Kidney epithelial cell (primary cell): ENCODE data around the gene AP4B1. TPM values are rescaled to one million over a fixed set of nuclear protein-coding genes. Genes with fewer than 3 reads are reported as not detected.

ENCODE experiments used
- DNase-seq: peaks from one replicate; pipeline ENCODE4 v3.0.0-alpha.2; 2010; ENCODE audit warnings: low read depth
- H3K27me3 ChIP-seq: 2 replicates; pipeline ENCODE4 v1.6.0; 2011; ENCODE audit warnings: low read length; ENCODE audit not compliant: control insufficient read depth, insufficient read depth
- H3K36me3 ChIP-seq: 2 replicates; pipeline ENCODE4 v1.5.1; 2011; ENCODE audit warnings: low read length; ENCODE audit not compliant: control insufficient read depth, insufficient read depth
- H3K4me3 ChIP-seq: 2 replicates; pipeline ENCODE4 v1.5.1; 2011; ENCODE audit warnings: low read depth, mild to moderate bottlenecking, control low read depth, low read length
- total RNA-seq: library from RNA; depleted of rRNA; stranded (reverse); fragments of >200 nt; gene quantifications from 2 replicates; pipeline ENCODE4 v1.2.3, GENCODE V29; 2015
- TF ChIP-seq, protein P1 (sequence below): IDR thresholded peaks from 2 replicates; pipeline ENCODE4 v1.5.1; 2011; ENCODE audit warnings: mild to moderate bottlenecking, moderate library complexity, low read length, control low read depth, inconsistent platforms; ENCODE audit not compliant: insufficient read depth, poor library complexity, severe bottlenecking

Gene AP4B1
- total RNA-seq, 1 donor from 2014 or later: 9.2 TPM

DNA sequence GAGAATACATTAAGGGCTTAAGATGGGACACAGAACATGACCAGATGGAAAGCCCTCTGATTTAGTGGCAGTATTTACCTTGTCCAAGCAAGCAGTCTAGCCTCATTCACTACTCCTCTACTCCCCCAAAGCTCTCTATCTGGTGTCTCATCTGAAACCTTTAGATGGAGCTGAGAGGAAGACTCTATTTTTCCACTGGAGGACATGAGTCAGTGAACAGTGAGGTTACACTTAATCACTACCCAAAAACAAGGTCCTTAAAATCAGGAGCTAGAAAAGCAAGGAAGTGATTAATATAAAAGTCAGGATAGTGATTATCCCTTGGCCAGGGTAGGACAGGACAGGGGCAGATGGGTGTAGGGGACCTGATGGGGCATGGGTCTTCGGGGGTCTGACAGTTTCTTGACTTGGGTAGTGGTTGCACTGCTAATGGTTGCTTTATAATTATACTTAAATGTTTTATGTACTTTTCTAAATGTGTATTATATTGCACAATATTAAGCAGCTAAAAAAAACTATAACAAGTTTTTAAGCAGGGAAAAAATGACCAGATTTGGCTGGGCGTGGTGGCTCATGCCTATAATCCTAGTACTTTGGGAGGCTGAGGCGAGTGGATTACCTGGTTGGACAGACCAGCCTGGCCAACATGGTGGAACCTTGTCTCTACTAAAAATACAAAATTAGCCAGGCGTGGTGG, 36.1 kb downstream of the AP4B1 start:
- no peaks in the 10 kb centered on the region for H3K36me3 ChIP-seq
- H3K4me3 ChIP-seq: no peak overlapping the region
- H3K27me3 ChIP-seq: no peaks in the 10 kb centered on the region
- DNase-seq: no peak
- TF ChIP-seq, protein P1, sequence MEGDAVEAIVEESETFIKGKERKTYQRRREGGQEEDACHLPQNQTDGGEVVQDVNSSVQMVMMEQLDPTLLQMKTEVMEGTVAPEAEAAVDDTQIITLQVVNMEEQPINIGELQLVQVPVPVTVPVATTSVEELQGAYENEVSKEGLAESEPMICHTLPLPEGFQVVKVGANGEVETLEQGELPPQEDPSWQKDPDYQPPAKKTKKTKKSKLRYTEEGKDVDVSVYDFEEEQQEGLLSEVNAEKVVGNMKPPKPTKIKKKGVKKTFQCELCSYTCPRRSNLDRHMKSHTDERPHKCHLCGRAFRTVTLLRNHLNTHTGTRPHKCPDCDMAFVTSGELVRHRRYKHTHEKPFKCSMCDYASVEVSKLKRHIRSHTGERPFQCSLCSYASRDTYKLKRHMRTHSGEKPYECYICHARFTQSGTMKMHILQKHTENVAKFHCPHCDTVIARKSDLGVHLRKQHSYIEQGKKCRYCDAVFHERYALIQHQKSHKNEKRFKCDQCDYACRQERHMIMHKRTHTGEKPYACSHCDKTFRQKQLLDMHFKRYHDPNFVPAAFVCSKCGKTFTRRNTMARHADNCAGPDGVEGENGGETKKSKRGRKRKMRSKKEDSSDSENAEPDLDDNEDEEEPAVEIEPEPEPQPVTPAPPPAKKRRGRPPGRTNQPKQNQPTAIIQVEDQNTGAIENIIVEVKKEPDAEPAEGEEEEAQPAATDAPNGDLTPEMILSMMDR: no peak

DNA sequence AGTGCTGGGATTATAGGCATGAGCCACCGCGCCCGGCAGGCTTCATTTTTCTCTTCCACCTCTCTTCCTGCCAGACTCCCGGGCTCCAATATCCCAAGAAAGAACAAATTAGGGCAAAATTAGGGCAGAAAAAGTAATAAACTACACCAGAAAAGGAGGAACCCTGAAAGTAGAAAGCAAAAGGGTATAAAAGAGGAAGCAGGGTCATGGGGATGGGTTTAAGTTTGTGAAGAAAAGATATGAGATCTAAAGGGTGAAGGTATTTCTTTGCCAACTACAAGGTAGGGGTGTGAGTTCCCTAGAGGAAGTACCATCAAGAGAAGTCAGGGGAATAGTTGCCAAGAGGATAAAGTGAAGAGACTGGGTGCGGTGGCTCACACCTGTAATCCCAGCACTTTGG, 43.0 kb downstream of the AP4B1 start:
- Histone ChIP-seq H3K4me3 (no peak overlapping the region), H3K36me3 (no peaks in the 10 kb centered on the region), H3K27me3 (no peaks in the 10 kb centered on the region)
- DNase-seq: no peak
- TF ChIP-seq, protein P1: no peak

DNA sequence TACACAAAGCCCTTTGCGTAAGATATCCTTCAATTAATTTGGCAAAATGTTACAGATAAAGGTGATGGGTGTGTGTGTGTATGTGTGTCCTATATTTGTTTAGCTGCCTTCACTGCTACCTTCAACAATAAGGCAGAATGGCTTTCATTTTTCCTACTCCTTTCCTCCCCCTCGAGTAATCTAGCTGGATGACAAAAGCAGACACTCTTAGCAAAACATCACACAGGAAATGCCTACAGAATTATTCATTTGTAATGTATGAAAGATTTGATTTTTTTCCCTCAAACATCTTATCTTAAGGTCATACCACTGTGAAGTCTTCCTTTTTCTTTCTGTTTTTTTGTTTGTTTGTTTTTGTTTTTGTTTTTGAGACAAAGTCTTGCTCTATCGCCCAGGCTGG, 43.7 kb downstream of the AP4B1 start:
- DNase-seq: no peak
- H3K36me3 ChIP-seq: no peaks in the 10 kb centered on the region
- H3K4me3 ChIP-seq: no peak overlapping the region
- TF ChIP-seq, protein P1: no peak
- H3K27me3 ChIP-seq: no peaks in the 10 kb centered on the region

DNA sequence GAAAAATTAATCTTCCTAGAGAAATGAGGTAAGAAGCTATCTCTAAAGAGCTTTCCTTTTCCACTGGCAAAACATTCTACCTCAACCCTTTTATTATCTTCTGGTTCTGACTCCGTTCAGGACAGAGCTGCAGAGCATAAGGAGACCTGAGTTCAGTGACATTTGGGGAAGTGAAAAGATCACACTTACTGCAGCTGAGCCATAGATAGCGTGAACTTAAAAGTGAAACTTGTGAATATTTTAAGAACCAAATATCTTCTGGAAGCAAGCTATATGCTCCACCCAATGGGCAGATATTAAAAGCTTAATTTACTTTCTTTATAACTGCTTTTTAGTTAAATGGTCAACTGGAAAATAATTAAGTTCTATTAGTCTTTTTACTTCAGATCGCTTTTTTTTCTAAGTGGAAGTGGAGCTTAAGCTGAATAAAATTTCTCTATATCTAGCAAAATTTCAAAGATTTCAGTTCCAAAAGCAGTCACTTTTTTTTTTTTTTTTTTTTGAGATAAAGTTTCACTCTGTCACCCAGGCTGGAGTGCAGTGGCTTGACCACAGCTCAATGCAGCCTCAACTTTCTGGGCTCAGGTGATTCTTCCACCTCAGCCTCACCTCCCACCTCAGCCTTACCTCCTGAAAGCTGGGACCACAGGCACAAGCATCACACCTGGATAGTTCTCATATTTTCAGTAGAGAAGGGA, 45.0 kb downstream of the AP4B1 start:
- no peaks in the 10 kb centered on the region for H3K36me3 ChIP-seq
- DNase-seq: no peak

DNA sequence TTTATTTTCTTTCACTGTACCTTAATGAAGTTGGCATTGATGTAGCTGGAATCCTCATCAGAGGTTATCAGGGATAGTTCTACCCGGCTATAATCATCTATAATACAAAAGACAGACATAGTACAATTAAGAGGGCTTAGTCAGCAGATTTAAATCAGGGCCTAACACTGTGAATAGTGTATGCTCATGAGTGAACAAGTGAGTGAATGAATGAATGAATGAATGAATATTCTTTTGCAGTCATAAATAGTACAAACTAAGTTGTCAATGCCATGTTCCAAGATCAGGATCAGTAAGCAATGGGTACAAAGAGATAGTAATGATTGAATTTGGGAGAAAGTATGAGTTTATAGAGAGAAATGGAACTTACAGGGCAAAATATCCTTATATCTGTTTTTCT, 45.6 kb downstream of the AP4B1 start:
- H3K27me3 ChIP-seq: no peaks in the 10 kb centered on the region
- TF ChIP-seq, protein P1: no peak
- no peaks in the 10 kb centered on the region for H3K36me3 ChIP-seq
- no peak for DNase-seq
- no peak overlapping the region for H3K4me3 ChIP-seq

More for the DNA sequence above, 45.0 kb downstream of the AP4B1 start:
- TF ChIP-seq, protein P1: no peak
- no peaks in the 10 kb centered on the region for H3K27me3 ChIP-seq
- no peak overlapping the region for H3K4me3 ChIP-seq
